Neutrophil (primary cell): Measurements from ENCODE around the gene BET1L.
A peak's percentile ranks its signal among the peaks of the same experiment; 100 is the strongest.

Source experiments
- H3K27ac ChIP-seq: fragments of 200-600 bp; sonication (generic); 2 replicates; pipeline ENCODE4 v1.5.1; 2016; ENCODE audit warnings: mild to moderate bottlenecking, moderate library complexity
- H3K27me3 ChIP-seq: fragments of 200-600 bp; sonication (generic); 2 replicates; pipeline ENCODE4 v1.6.0; 2016; ENCODE audit warnings: mild to moderate bottlenecking
- H3K36me3 ChIP-seq: fragments of 200-600 bp; sonication (generic); 2 replicates; pipeline ENCODE4 v1.5.1; 2017
- H3K4me1 ChIP-seq, 2 experiments: fragments of 200-600 bp in 1 of 2; sonication (generic) in 1 of 2; 1 replicate in 1 of 2; 2 replicates in 1 of 2; pipeline versions ENCODE4 v1.5.1 to v1.6.1; 2013 to 2016; ENCODE audit warnings: low read depth in 1 of 2, low read length in 1 of 2, mild to moderate bottlenecking in 1 of 2, moderate library complexity in 1 of 2; ENCODE audit not compliant: control insufficient read depth in 1 of 2, insufficient read depth in 1 of 2
- H3K4me3 ChIP-seq, 2 experiments: fragments of 200-600 bp in 1 of 2; sonication (generic) in 1 of 2; 1 replicate in 1 of 2; 2 replicates in 1 of 2; pipeline ENCODE4 v1.5.1; 2013 to 2016; ENCODE audit warnings: low read depth in 1 of 2, low read length in 1 of 2, mild to moderate bottlenecking in 1 of 2, moderate library complexity in 1 of 2
- H3K9me3 ChIP-seq: fragments of 200-600 bp; sonication (generic); 2 replicates; pipeline ENCODE4 v1.5.1; 2016
- CTCF ChIP-seq: fragments of 200-600 bp; sonication (generic); IDR thresholded peaks from 2 replicates; pipeline ENCODE4 v1.5.1; 2016; ENCODE audit warnings: antibody characterized with exemption

Gene BET1L

GRCh38 chr11:211741-212140, 4.5 kb upstream of the BET1L start:
- no peak for TF ChIP-seq CTCF
- no peaks in the 10 kb centered on the region for H3K9me3 ChIP-seq
- H3K36me3 ChIP-seq = peaks cover 76% of the 10 kb centered on the region
- H3K27ac ChIP-seq = no peak overlapping the region
- peaks cover 19 to 25% of the 10 kb centered on the region in 2 experiments for H3K4me1 ChIP-seq
- no peak overlapping the region for H3K4me3 ChIP-seq
- H3K27me3 ChIP-seq = no peaks in the 10 kb centered on the region

DNA sequence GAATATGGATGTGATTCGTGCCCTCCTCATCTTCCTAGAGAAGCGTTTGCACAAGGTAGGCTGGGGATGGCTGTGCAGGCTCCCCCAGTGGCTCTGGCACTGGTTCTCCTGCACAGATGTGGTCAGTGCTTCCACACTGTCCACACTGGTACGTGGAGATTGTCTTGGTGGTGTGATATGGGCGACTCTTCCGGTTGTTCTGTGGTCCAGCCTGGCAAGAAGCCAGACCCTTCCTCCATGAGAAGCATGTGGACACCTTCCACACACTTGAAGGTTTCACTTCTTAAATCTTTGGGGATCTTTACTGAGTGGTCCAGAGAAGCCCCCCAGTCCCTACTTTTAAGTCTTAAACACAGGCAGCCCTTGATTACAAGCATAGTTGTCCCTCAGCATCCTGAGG, 4.1 kb upstream of the BET1L start:
- Histone ChIP-seq H3K9me3 (no peaks in the 10 kb centered on the region), H3K4me3 (no peak overlapping the region), H3K36me3 (peaks cover 71% of the 10 kb centered on the region), H3K27me3 (no peaks in the 10 kb centered on the region), H3K4me1 (peaks cover 23 to 29% of the 10 kb centered on the region in 2 experiments), H3K27ac (no peak overlapping the region)
- TF ChIP-seq CTCF = no peak

- Histone ChIP-seq H3K36me3 (peaks cover 66% of the 10 kb centered on the region), H3K27ac (no peak overlapping the region), H3K27me3 (no peaks in the 10 kb centered on the region), H3K4me1 (peaks cover 28 to 35% of the 10 kb centered on the region in 2 experiments), H3K4me3 (no peak overlapping the region), H3K9me3 (no peaks in the 10 kb centered on the region)
- no peak for TF ChIP-seq CTCF
These were observed 3.6 kb upstream of the BET1L start for GRCh38 chr11:210803-211180.

DNA sequence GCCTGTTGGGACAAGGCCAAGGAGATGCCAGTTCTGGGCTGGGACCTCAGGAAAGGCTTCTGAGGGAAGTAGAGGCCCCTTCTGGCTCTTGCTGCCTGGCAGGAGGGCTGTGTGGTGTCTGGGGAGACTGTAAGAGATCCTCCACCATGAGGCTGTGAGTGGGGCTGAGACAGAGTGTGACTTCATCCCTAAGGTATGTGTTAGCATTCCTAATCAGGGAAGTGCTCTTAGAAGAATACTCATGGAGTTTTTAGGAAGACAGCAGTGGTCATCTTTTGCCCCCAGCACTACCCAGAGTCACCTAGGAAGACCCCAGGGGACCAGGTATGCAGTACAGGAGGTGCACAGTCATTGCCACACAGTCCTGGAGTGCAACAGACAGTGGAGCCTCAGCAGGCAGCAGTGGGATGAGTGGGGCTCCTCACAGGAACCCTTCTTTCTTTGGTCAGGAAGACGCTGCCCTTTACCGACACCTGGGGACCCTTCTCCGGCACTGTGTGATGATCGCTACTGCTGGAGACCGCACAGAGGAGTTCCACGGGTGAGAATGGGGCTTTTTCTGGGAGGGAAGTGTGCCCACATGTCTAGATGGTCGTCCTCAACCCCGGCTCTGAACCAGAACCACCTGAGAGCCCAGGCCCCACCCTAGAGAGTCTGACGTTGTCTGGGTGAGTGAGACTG, 3.1 kb upstream of the BET1L start:
- peak overlapping the region; percentile 99 for H3K27ac ChIP-seq
- H3K9me3 ChIP-seq = no peaks in the 10 kb centered on the region
- H3K4me3 ChIP-seq = peak overlapping the region in 1 of 2 experiments; percentile 97
- TF ChIP-seq CTCF = no peak
- H3K4me1 ChIP-seq = peaks cover 33 to 40% of the 10 kb centered on the region in 2 experiments
- no peaks in the 10 kb centered on the region for H3K27me3 ChIP-seq
- peaks cover 65% of the 10 kb centered on the region for H3K36me3 ChIP-seq

GRCh38 chr11:209275-210121, 2.3 kb upstream of the BET1L start:
- Histone ChIP-seq H3K27ac (peak overlapping the region; percentile 99), H3K9me3 (no peaks in the 10 kb centered on the region), H3K4me1 (peaks cover 34 to 42% of the 10 kb centered on the region in 2 experiments), H3K4me3 (peak overlapping the region; percentile 95 to 97), H3K36me3 (peaks cover 65% of the 10 kb centered on the region), H3K27me3 (no peaks in the 10 kb centered on the region)
- TF ChIP-seq CTCF = no peak
